ENCODE measurements around the gene ZNF462. TPM values are rescaled to one million over a fixed set of nuclear protein-coding genes. Genes with fewer than 3 reads are reported as not detected.

ZNF462 gene
- polyA plus RNA-seq, 3 donors: not detected

DNA sequence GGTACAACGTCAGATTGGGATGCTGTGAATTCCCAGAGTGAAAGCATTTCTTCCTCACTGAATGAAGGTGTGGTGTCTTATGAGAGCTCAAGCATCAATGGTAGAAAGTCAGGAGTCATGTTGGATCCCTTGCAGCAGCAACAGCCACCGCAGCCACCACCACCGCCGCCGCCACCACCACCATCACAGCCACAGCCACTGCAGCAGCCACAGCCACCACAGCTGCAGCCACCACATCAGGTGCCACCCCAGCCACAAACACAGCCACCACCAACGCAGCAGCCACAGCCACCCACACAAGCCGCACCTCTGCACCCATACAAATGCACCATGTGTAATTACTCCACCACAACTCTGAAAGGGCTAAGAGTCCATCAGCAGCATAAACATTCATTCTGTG is 62.4 kb downstream of the ZNF462 start:
- Histone ChIP-seq H4K20me1 (ENCODE audit: insufficient read depth, low read length) (no peaks in the 10 kb centered on the region), H3K4me3 (replicated peaks in 1 of 3; ENCODE audit: low read depth in 2 of 3, low read length in 3 of 3) (no peak overlapping the region), H3K9ac (ENCODE audit: insufficient read depth, low read length, poor library complexity, severe bottlenecking) (no peak overlapping the region), H3K79me2 (ENCODE audit: insufficient read depth, low read length) (no peaks in the 10 kb centered on the region), H2AFZ (ENCODE audit: insufficient read depth, low read depth, low read length, poor library complexity, severe bottlenecking) (no peak overlapping the region), H3K4me2 (replicated peaks; ENCODE audit: extremely low read depth, low read length, poor library complexity, severe bottlenecking) (no peak overlapping the region), H3K4me1 (ENCODE audit: control insufficient read depth in 1 of 2, insufficient read depth in 2 of 2, low read length in 2 of 2) (no peaks in the 10 kb centered on the region), H3K9me3 (replicated peaks in 1 of 2; ENCODE audit: control insufficient read depth in 1 of 2, insufficient read depth in 1 of 2, low read length in 2 of 2) (peaks cover 27 to 33% of the 10 kb centered on the region in 2 donors), H3K27me3 (ENCODE audit: control insufficient read depth in 2 of 2, insufficient read depth in 2 of 2, low read length in 2 of 2) (no peaks in the 10 kb centered on the region), H3K36me3 (replicated peaks in 1 of 2; ENCODE audit: control insufficient read depth in 1 of 2, insufficient read depth in 2 of 2, low read length in 2 of 2) (no peaks in the 10 kb centered on the region), H3K27ac (ENCODE audit: low read depth in 1 of 2, low read length in 2 of 2) (no peak overlapping the region)
- no peak overlapping the region for H3K27ac Mint-ChIP-seq
- 100% methylated on average over 6 of the region's 7 CpGs for WGBS (ENCODE audit: insufficient coverage)
- DNase-seq: no peak
- H3K9me3 Mint-ChIP-seq: peaks cover 18 to 33% (median 26%) of the 10 kb centered on the region in 7 donors
- no peaks in the 10 kb centered on the region for H3K4me1 Mint-ChIP-seq
- no peaks in the 10 kb centered on the region for H3K36me3 Mint-ChIP-seq
- H3K4me3 Mint-ChIP-seq: no peak overlapping the region
- intact Hi-C loops (cut with micrococcal nuclease): no loop called here
- no peaks in the 10 kb centered on the region for H3K27me3 Mint-ChIP-seq (ENCODE audit: low read depth in 3 of 3)
- no peak for TF ChIP-seq CTCF (IDR thresholded peaks at IDR 0.05)

- Histone ChIP-seq H4K20me1 (ENCODE audit: insufficient read depth, low read length) (no peaks in the 10 kb centered on the region), H3K27ac (ENCODE audit: low read depth in 1 of 2, low read length in 2 of 2) (no peak overlapping the region), H3K79me2 (ENCODE audit: insufficient read depth, low read length) (no peaks in the 10 kb centered on the region), H2AFZ (ENCODE audit: insufficient read depth, low read depth, low read length, poor library complexity, severe bottlenecking) (no peak overlapping the region), H3K27me3 (ENCODE audit: control insufficient read depth in 2 of 2, insufficient read depth in 2 of 2, low read length in 2 of 2) (no peaks in the 10 kb centered on the region), H3K9ac (ENCODE audit: insufficient read depth, low read length, poor library complexity, severe bottlenecking) (no peak overlapping the region), H3K4me3 (replicated peaks in 1 of 3; ENCODE audit: low read depth in 2 of 3, low read length in 3 of 3) (no peak overlapping the region), H3K9me3 (replicated peaks in 1 of 2; ENCODE audit: control insufficient read depth in 1 of 2, insufficient read depth in 1 of 2, low read length in 2 of 2) (peaks cover 27 to 33% of the 10 kb centered on the region in 2 donors), H3K4me1 (ENCODE audit: control insufficient read depth in 1 of 2, insufficient read depth in 2 of 2, low read length in 2 of 2) (no peaks in the 10 kb centered on the region), H3K36me3 (replicated peaks in 1 of 2; ENCODE audit: control insufficient read depth in 1 of 2, insufficient read depth in 2 of 2, low read length in 2 of 2) (no peaks in the 10 kb centered on the region), H3K4me2 (replicated peaks; ENCODE audit: extremely low read depth, low read length, poor library complexity, severe bottlenecking) (no peak overlapping the region)
- Mint-ChIP-seq H3K9me3 (peaks cover 18 to 33% (median 29%) of the 10 kb centered on the region in 7 donors), H3K27me3 (ENCODE audit: low read depth in 3 of 3) (no peaks in the 10 kb centered on the region), H3K4me1 (no peaks in the 10 kb centered on the region), H3K27ac (no peak overlapping the region), H3K36me3 (no peaks in the 10 kb centered on the region), H3K4me3 (no peak overlapping the region)
- no peak for TF ChIP-seq CTCF (IDR thresholded peaks at IDR 0.05)
- intact Hi-C loops (cut with micrococcal nuclease): no loop called here
- DNase-seq: no peak
- 94% methylated on average over 2 of the region's 5 CpGs for WGBS (ENCODE audit: insufficient coverage)
Measured at GRCh38 chr9:106927916-106928315, 65.0 kb downstream of the ZNF462 start.
